Measurements from ENCODE around the gene LRRK2.
"Not testable (repeated sequence)": the region's sequence is repeated elsewhere in the genome, so short reads cannot be mapped to it uniquely, and the experiment has no call there.

LRRK2 gene

GRCh38 chr12:40314927-40315326 is 90.1 kb downstream of the LRRK2 start:
- DNase-seq (ENCODE audit: low read depth in 2 of 2), result no peak

GRCh38 chr12:40315375-40315774 is 90.6 kb downstream of the LRRK2 start:
- no peak for DNase-seq (ENCODE audit: low read depth in 2 of 2)

GRCh38 chr12:40324261-40324660 is 99.5 kb downstream of the LRRK2 start:
- DNase-seq (ENCODE audit: low read depth in 2 of 2), result no peak

- no peak for DNase-seq (ENCODE audit: low read depth in 2 of 2)
Observed at GRCh38 chr12:40325349-40325960, 100.7 kb downstream of the LRRK2 start.

- no peak for DNase-seq (ENCODE audit: low read depth in 2 of 2)
Observed at GRCh38 chr12:40327535-40327934, 102.7 kb downstream of the LRRK2 start.

- DNase-seq (ENCODE audit: low read depth in 2 of 2), result no peak
Observed at GRCh38 chr12:40330180-40330579, 105.4 kb downstream of the LRRK2 start.

- DNase-seq (ENCODE audit: low read depth in 2 of 2), result no peak
Observed at GRCh38 chr12:40331886-40332285, 107.1 kb downstream of the LRRK2 start.

GRCh38 chr12:40335991-40336390 is 111.2 kb downstream of the LRRK2 start:
- no peak for DNase-seq (ENCODE audit: low read depth in 2 of 2)

- DNase-seq (ENCODE audit: low read depth in 2 of 2), result no peak
Observed at GRCh38 chr12:40336573-40337199, 111.9 kb downstream of the LRRK2 start.

- DNase-seq (ENCODE audit: low read depth in 2 of 2), result no peak
Observed at GRCh38 chr12:40338071-40338470, 113.3 kb downstream of the LRRK2 start.

GRCh38 chr12:40338621-40339020 is 113.8 kb downstream of the LRRK2 start:
- no peak for DNase-seq (ENCODE audit: low read depth in 2 of 2)

GRCh38 chr12:40342010-40342409 is 117.2 kb downstream of the LRRK2 start:
- DNase-seq (ENCODE audit: low read depth in 2 of 2), result no peak

- DNase-seq (ENCODE audit: low read depth in 2 of 2), result no peak
Observed at GRCh38 chr12:40343124-40343523, 118.3 kb downstream of the LRRK2 start.

- no peak for DNase-seq (ENCODE audit: low read depth in 2 of 2)
Observed at GRCh38 chr12:40344312-40344711, 119.5 kb downstream of the LRRK2 start.

- DNase-seq (ENCODE audit: low read depth in 2 of 2), result no peak
Observed at GRCh38 chr12:40351976-40352375, 127.2 kb downstream of the LRRK2 start.

- DNase-seq (ENCODE audit: low read depth in 2 of 2), result no peak
Observed at GRCh38 chr12:40375076-40375475, 150.3 kb downstream of the LRRK2 start.

- no peak for DNase-seq (ENCODE audit: low read depth in 2 of 2)
Observed at GRCh38 chr12:40376533-40377267, 151.9 kb downstream of the LRRK2 start.

- DNase-seq (ENCODE audit: low read depth in 2 of 2), result no peak
Observed at GRCh38 chr12:40378691-40379090, 153.9 kb downstream of the LRRK2 start.

- DNase-seq (ENCODE audit: low read depth in 2 of 2), result no peak
Observed at GRCh38 chr12:40382217-40382616, 157.4 kb downstream of the LRRK2 start.

- not testable (repeated sequence) for DNase-seq (ENCODE audit: low read depth in 2 of 2)
Observed at GRCh38 chr12:40387279-40387678, 162.5 kb downstream of the LRRK2 start.

GRCh38 chr12:40390980-40391379 is 166.2 kb downstream of the LRRK2 start:
- DNase-seq (ENCODE audit: low read depth in 2 of 2), result no peak

GRCh38 chr12:40393026-40393425 is 168.2 kb downstream of the LRRK2 start:
- DNase-seq (ENCODE audit: low read depth in 2 of 2), result no peak

GRCh38 chr12:40399656-40400055 is 174.9 kb downstream of the LRRK2 start:
- DNase-seq (ENCODE audit: low read depth in 2 of 2), result no peak

Data from stimulated activated CD8-positive, alpha-beta memory T cell treated with anti-CD3 and anti-CD28 coated beads, Interleukin-2, amount 100 ng/mL, for 48 hours (primary cell).